ENCODE data around the gene ADAMTS6. TPM values are rescaled to one million over a fixed set of nuclear protein-coding genes. Genes with fewer than 3 reads are reported as not detected.
"Not testable (repeated sequence)": the region's sequence is repeated elsewhere in the genome, so short reads cannot be mapped to it uniquely, and the experiment has no call there.

Gene ADAMTS6
- total RNA-seq, 1 donor: 95.9 TPM

- TF ChIP-seq CTCF (IDR thresholded peaks at IDR 0.05; ENCODE audit: insufficient read depth, low read depth, low read length): no peak
- H3K4me3 ChIP-seq (ENCODE audit: low read depth, low read length): peak overlapping the region; percentile 1
Observed at GRCh38 chr5:65506961-65507360, 25.2 kb upstream of the ADAMTS6 start.

GRCh38 chr5:65489119-65489518 lies 7.4 kb upstream of the ADAMTS6 start:
- no peak for DNase-seq (ENCODE audit: low read depth)
- no peak overlapping the region for H3K4me3 ChIP-seq (ENCODE audit: low read depth, low read length)
- no peak for TF ChIP-seq CTCF (IDR thresholded peaks at IDR 0.05; ENCODE audit: insufficient read depth, low read depth, low read length)

More at GRCh38 chr5:65506961-65507360, 25.2 kb upstream of the ADAMTS6 start:
- DNase-seq (ENCODE audit: low read depth): peak; percentile 63

GRCh38 chr5:65488038-65488687 lies 6.4 kb upstream of the ADAMTS6 start:
- not testable (repeated sequence) for H3K4me3 ChIP-seq (ENCODE audit: low read depth, low read length); DNase-seq (ENCODE audit: low read depth)

- not testable (repeated sequence) for DNase-seq (ENCODE audit: low read depth); H3K4me3 ChIP-seq (ENCODE audit: low read depth, low read length)
Observed at GRCh38 chr5:65486803-65487202, 5.1 kb upstream of the ADAMTS6 start.

- DNase-seq (ENCODE audit: low read depth): no peak
- TF ChIP-seq CTCF (IDR thresholded peaks at IDR 0.05; ENCODE audit: insufficient read depth, low read depth, low read length): no peak
- no peak overlapping the region for H3K4me3 ChIP-seq (ENCODE audit: low read depth, low read length)
Observed at GRCh38 chr5:65485405-65485804, 3.7 kb upstream of the ADAMTS6 start.

GRCh38 chr5:65483546-65484346 lies 2.0 kb upstream of the ADAMTS6 start:
- peak; percentile 66 for TF ChIP-seq CTCF (IDR thresholded peaks at IDR 0.05; ENCODE audit: insufficient read depth, low read depth, low read length)
- peak; percentile 85 for DNase-seq (ENCODE audit: low read depth)
- peak overlapping the region; percentile 76 for H3K4me3 ChIP-seq (ENCODE audit: low read depth, low read length)

- DNase-seq (ENCODE audit: low read depth): peak; percentile 83
- no peak for TF ChIP-seq CTCF (IDR thresholded peaks at IDR 0.05; ENCODE audit: insufficient read depth, low read depth, low read length)
- H3K4me3 ChIP-seq (ENCODE audit: low read depth, low read length): peak overlapping the region; percentile 76
Observed at GRCh38 chr5:65482736-65483545, 1.2 kb upstream of the ADAMTS6 start.

Measured in fibroblast of villous mesenchyme (primary cell).